ENCODE measurements around the gene ARMC10. TPM values are rescaled to one million over a fixed set of nuclear protein-coding genes. Genes with fewer than 3 reads are reported as not detected.
"Not testable (repeated sequence)": the region's sequence is repeated elsewhere in the genome, so short reads cannot be mapped to it uniquely, and the experiment has no call there.

Gene ARMC10
- total and polyA plus RNA-seq, 4 donors = 14.6 to 20.1 (median 18.8) TPM

DNA sequence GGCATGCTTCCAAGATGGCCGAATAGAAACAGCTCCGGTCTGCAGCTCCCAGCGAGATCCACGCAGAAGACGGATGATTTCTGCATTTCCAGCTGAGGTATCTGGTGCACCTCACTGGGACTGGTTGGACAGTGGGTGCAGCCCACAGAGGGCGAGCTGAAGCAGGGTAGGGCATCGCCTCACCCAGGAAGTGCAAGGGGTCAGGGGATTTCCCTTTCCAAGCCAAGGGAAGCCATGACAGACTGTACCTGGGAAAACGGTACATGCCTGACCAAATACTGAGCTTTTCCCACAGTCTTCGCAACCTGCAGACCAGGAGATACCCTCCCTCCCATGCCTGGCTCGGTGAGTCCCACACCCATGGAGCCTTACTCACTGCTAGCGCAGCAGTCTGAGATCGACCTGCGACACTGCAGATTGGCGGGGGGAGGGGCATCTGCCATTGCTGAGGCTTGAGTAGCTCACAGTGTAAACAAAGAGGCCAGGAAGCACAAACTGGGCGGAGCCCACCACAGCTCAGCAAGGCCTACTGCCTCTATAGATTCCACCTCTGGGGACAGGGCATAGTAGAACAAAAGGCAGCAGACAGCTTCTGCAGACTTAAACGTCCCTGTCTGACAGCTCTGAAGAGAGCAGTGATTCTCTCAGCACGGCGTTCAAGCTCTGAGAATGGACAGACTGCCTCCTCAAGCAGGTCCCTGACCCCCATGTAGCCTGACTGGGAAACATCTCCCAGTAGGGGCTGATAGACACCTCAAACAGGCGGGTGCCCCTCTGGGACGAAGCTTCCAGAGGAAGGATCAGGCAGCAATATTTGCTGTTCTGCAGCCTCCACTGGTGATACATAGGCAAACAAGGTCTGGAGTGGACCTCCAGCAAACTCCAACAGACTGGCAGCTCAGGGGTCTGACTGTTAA is 36.9 kb upstream of the ARMC10 start:
- not testable (repeated sequence) for H3K9ac ChIP-seq (ENCODE audit: low read depth in 1 of 2, low read length in 2 of 2); H3K27ac ChIP-seq (ENCODE audit: low read depth in 1 of 2, low read length in 2 of 2); DNase-seq (ENCODE audit: low spot score); H3K4me1 ChIP-seq (ENCODE audit: control insufficient read depth in 4 of 4, insufficient read depth in 4 of 4, low read length in 3 of 4); H3K4me3 ChIP-seq (ENCODE audit: low read depth in 1 of 3, low read length in 3 of 3); H3K9me3 ChIP-seq (ENCODE audit: control insufficient read depth in 4 of 4, low read length in 3 of 4); H3K36me3 ChIP-seq (ENCODE audit: control insufficient read depth in 4 of 4, insufficient read depth in 3 of 4, low read depth in 1 of 4, low read length in 3 of 4); H3K27me3 ChIP-seq (ENCODE audit: control insufficient read depth in 4 of 4, insufficient read depth in 4 of 4, low read length in 3 of 4)
- WGBS = 80% methylated on average over 20 of the region's 20 CpGs

DNA sequence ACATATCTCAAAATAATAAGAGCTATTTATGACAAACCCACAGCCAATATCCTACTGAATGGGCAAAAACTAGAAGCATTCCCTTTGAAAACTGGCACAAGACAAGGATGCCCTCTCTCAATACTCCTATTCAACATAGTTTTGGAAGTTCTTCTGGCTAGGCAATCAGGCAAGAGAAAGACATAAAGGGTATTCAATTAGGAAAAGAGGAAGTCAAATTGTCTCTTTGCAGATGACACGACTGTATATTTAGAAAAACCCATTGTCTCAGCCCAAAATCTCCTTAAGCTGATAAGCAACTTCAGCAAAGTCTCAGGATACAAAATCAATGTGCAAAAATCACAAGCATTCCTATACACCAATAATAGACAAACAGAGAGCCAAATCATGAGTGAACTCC is 33.1 kb upstream of the ARMC10 start:
- H3K27me3 ChIP-seq (ENCODE audit: control insufficient read depth in 4 of 4, insufficient read depth in 4 of 4, low read length in 3 of 4); H3K9me3 ChIP-seq (ENCODE audit: control insufficient read depth in 4 of 4, low read length in 3 of 4); H3K36me3 ChIP-seq (ENCODE audit: control insufficient read depth in 4 of 4, insufficient read depth in 3 of 4, low read depth in 1 of 4, low read length in 3 of 4); DNase-seq (ENCODE audit: low spot score); H3K9ac ChIP-seq (ENCODE audit: low read depth in 1 of 2, low read length in 2 of 2); H3K4me1 ChIP-seq (ENCODE audit: control insufficient read depth in 4 of 4, insufficient read depth in 4 of 4, low read length in 3 of 4); H3K27ac ChIP-seq (ENCODE audit: low read depth in 1 of 2, low read length in 2 of 2); H3K4me3 ChIP-seq (ENCODE audit: low read depth in 1 of 3, low read length in 3 of 3): not testable (repeated sequence)
- 84% methylated on average over 1 of the region's 1 CpG for WGBS

DNA sequence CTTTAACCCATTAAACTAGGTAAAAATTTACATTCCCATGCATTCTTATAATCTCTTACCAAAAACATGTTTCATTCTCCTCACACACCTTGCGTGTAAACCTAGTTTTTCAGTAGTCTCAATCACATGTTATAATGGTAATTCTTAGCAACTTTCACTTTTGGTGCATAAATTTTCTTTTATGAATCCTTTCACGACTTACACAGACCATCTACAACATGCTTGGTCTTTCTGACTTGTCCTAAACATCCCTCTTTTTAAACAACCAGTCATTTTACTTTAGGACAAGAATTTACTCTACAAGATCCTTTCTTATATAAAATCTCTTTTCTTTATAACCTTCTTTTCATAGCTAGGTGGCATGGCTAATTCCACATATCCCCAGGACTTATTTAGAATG is 26.1 kb upstream of the ARMC10 start:
- Histone ChIP-seq H3K27me3 (ENCODE audit: control insufficient read depth in 4 of 4, insufficient read depth in 4 of 4, low read length in 3 of 4) (no peaks in the 10 kb centered on the region), H3K36me3 (ENCODE audit: control insufficient read depth in 4 of 4, insufficient read depth in 3 of 4, low read depth in 1 of 4, low read length in 3 of 4) (no peaks in the 10 kb centered on the region), H3K9me3 (ENCODE audit: control insufficient read depth in 4 of 4, low read length in 3 of 4) (no peaks in the 10 kb centered on the region), H3K4me1 (ENCODE audit: control insufficient read depth in 4 of 4, insufficient read depth in 4 of 4, low read length in 3 of 4) (no peaks in the 10 kb centered on the region), H3K27ac (ENCODE audit: low read depth in 1 of 2, low read length in 2 of 2) (no peak overlapping the region), H3K4me3 (ENCODE audit: low read depth in 1 of 3, low read length in 3 of 3) (no peak overlapping the region), H3K9ac (ENCODE audit: low read depth in 1 of 2, low read length in 2 of 2) (no peak overlapping the region)
- 91% methylated on average over 2 of the region's 2 CpGs for WGBS
- DNase-seq (ENCODE audit: low spot score) = no peak
- TF ChIP-seq, protein P1, sequence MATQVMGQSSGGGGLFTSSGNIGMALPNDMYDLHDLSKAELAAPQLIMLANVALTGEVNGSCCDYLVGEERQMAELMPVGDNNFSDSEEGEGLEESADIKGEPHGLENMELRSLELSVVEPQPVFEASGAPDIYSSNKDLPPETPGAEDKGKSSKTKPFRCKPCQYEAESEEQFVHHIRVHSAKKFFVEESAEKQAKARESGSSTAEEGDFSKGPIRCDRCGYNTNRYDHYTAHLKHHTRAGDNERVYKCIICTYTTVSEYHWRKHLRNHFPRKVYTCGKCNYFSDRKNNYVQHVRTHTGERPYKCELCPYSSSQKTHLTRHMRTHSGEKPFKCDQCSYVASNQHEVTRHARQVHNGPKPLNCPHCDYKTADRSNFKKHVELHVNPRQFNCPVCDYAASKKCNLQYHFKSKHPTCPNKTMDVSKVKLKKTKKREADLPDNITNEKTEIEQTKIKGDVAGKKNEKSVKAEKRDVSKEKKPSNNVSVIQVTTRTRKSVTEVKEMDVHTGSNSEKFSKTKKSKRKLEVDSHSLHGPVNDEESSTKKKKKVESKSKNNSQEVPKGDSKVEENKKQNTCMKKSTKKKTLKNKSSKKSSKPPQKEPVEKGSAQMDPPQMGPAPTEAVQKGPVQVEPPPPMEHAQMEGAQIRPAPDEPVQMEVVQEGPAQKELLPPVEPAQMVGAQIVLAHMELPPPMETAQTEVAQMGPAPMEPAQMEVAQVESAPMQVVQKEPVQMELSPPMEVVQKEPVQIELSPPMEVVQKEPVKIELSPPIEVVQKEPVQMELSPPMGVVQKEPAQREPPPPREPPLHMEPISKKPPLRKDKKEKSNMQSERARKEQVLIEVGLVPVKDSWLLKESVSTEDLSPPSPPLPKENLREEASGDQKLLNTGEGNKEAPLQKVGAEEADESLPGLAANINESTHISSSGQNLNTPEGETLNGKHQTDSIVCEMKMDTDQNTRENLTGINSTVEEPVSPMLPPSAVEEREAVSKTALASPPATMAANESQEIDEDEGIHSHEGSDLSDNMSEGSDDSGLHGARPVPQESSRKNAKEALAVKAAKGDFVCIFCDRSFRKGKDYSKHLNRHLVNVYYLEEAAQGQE (IDR thresholded peaks at IDR 0.05) = no peak
- TF ChIP-seq FOXA2 (IDR thresholded peaks at IDR 0.05) = no peak
- no peak for TF ChIP-seq GABPA (IDR thresholded peaks at IDR 0.05 in 1 of 2, conservative IDR thresholded peaks at IDR 0.05 in 1 of 2)
- no peak for TF ChIP-seq YY1 (IDR thresholded peaks at IDR 0.05)
- TF ChIP-seq, protein P2, sequence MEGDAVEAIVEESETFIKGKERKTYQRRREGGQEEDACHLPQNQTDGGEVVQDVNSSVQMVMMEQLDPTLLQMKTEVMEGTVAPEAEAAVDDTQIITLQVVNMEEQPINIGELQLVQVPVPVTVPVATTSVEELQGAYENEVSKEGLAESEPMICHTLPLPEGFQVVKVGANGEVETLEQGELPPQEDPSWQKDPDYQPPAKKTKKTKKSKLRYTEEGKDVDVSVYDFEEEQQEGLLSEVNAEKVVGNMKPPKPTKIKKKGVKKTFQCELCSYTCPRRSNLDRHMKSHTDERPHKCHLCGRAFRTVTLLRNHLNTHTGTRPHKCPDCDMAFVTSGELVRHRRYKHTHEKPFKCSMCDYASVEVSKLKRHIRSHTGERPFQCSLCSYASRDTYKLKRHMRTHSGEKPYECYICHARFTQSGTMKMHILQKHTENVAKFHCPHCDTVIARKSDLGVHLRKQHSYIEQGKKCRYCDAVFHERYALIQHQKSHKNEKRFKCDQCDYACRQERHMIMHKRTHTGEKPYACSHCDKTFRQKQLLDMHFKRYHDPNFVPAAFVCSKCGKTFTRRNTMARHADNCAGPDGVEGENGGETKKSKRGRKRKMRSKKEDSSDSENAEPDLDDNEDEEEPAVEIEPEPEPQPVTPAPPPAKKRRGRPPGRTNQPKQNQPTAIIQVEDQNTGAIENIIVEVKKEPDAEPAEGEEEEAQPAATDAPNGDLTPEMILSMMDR (IDR thresholded peaks at IDR 0.05; ENCODE audit: low read depth, low read length, missing input control) = no peak
- no peak for TF ChIP-seq HNF4A (conservative IDR thresholded peaks at IDR 0.05)
- no peak for TF ChIP-seq RAD21 (IDR thresholded peaks at IDR 0.05)
- TF ChIP-seq, protein P3, sequence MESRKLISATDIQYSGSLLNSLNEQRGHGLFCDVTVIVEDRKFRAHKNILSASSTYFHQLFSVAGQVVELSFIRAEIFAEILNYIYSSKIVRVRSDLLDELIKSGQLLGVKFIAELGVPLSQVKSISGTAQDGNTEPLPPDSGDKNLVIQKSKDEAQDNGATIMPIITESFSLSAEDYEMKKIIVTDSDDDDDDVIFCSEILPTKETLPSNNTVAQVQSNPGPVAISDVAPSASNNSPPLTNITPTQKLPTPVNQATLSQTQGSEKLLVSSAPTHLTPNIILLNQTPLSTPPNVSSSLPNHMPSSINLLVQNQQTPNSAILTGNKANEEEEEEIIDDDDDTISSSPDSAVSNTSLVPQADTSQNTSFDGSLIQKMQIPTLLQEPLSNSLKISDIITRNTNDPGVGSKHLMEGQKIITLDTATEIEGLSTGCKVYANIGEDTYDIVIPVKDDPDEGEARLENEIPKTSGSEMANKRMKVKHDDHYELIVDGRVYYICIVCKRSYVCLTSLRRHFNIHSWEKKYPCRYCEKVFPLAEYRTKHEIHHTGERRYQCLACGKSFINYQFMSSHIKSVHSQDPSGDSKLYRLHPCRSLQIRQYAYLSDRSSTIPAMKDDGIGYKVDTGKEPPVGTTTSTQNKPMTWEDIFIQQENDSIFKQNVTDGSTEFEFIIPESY (IDR thresholded peaks at IDR 0.05) = no peak
- no peak for TF ChIP-seq NR2F2 (IDR thresholded peaks at IDR 0.05)
- TF ChIP-seq TAF1 (conservative IDR thresholded peaks at IDR 0.05) = no peak
- TF ChIP-seq, protein P4, sequence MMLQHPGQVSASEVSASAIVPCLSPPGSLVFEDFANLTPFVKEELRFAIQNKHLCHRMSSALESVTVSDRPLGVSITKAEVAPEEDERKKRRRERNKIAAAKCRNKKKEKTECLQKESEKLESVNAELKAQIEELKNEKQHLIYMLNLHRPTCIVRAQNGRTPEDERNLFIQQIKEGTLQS (IDR thresholded peaks at IDR 0.05) = no peak
- no peak for TF ChIP-seq SP1 (IDR thresholded peaks at IDR 0.05)
- TF ChIP-seq, protein P5, sequence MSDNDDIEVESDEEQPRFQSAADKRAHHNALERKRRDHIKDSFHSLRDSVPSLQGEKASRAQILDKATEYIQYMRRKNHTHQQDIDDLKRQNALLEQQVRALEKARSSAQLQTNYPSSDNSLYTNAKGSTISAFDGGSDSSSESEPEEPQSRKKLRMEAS (IDR thresholded peaks at IDR 0.05) = no peak
- no peak for TF ChIP-seq HNF4G (IDR thresholded peaks at IDR 0.05)
- no peak for TF ChIP-seq FOXA1 (IDR thresholded peaks at IDR 0.05)
- no peak for TF ChIP-seq RXRA (IDR thresholded peaks at IDR 0.05)
- TF ChIP-seq JUND (IDR thresholded peaks at IDR 0.05) = no peak
- no peak for TF ChIP-seq EGR1 (IDR thresholded peaks at IDR 0.05; ENCODE audit: low read depth in 2 of 2)

Measured in liver (tissue), 9 donors.